Measurements from ENCODE around the gene ZNRD2.

The ZNRD2 gene

GRCh38 chr11:65528819-65529350 is 41.4 kb upstream of the ZNRD2 start:
- Histone ChIP-seq H3K27ac (ENCODE audit: low read depth, low read length) (no peak overlapping the region), H3K4me3 (ENCODE audit: low read depth in 1 of 2, low read length in 2 of 2) (no peak overlapping the region), H3K9ac (ENCODE audit: low read depth in 1 of 2, low read length in 2 of 2) (no peak overlapping the region), H3K9me3 (ENCODE audit: control insufficient read depth in 1 of 2, low read length in 2 of 2) (no peaks in the 10 kb centered on the region), H3K4me1 (ENCODE audit: control insufficient read depth in 1 of 2, insufficient read depth in 2 of 2, low read length in 2 of 2) (peaks cover 17 to 24% of the 10 kb centered on the region in 2 donors), H3K36me3 (ENCODE audit: control insufficient read depth in 1 of 2, insufficient read depth in 2 of 2, low read length in 2 of 2) (peaks cover 25 to 52% of the 10 kb centered on the region in 2 donors), H3K27me3 (ENCODE audit: control insufficient read depth in 1 of 2, insufficient read depth in 2 of 2, low read length in 2 of 2) (no peaks in the 10 kb centered on the region)

- no peaks in the 10 kb centered on the region for H3K9me3 ChIP-seq (ENCODE audit: control insufficient read depth in 1 of 2, low read length in 2 of 2)
- H3K36me3 ChIP-seq (ENCODE audit: control insufficient read depth in 1 of 2, insufficient read depth in 2 of 2, low read length in 2 of 2) = peaks cover 25 to 52% of the 10 kb centered on the region in 2 donors
- H3K9ac ChIP-seq (ENCODE audit: low read depth in 1 of 2, low read length in 2 of 2) = no peak overlapping the region
- no peaks in the 10 kb centered on the region for H3K27me3 ChIP-seq (ENCODE audit: control insufficient read depth in 1 of 2, insufficient read depth in 2 of 2, low read length in 2 of 2)
- H3K4me3 ChIP-seq (ENCODE audit: low read depth in 1 of 2, low read length in 2 of 2) = no peak overlapping the region
- no peak overlapping the region for H3K27ac ChIP-seq (ENCODE audit: low read depth, low read length)
- peaks cover 10 to 17% of the 10 kb centered on the region in 2 donors for H3K4me1 ChIP-seq (ENCODE audit: control insufficient read depth in 1 of 2, insufficient read depth in 2 of 2, low read length in 2 of 2)
These were observed 40.7 kb upstream of the ZNRD2 start for GRCh38 chr11:65529475-65530156.

- Histone ChIP-seq H3K36me3 (ENCODE audit: control insufficient read depth in 1 of 2, insufficient read depth in 2 of 2, low read length in 2 of 2) (peaks cover 25 to 55% of the 10 kb centered on the region in 2 donors), H3K4me1 (ENCODE audit: control insufficient read depth in 1 of 2, insufficient read depth in 2 of 2, low read length in 2 of 2) (peaks cover 10 to 17% of the 10 kb centered on the region in 2 donors), H3K27me3 (ENCODE audit: control insufficient read depth in 1 of 2, insufficient read depth in 2 of 2, low read length in 2 of 2) (no peaks in the 10 kb centered on the region), H3K27ac (ENCODE audit: low read depth, low read length) (no peak overlapping the region), H3K9me3 (ENCODE audit: control insufficient read depth in 1 of 2, low read length in 2 of 2) (no peaks in the 10 kb centered on the region), H3K9ac (ENCODE audit: low read depth in 1 of 2, low read length in 2 of 2) (no peak overlapping the region), H3K4me3 (ENCODE audit: low read depth in 1 of 2, low read length in 2 of 2) (no peak overlapping the region)
These were observed 40.1 kb upstream of the ZNRD2 start for GRCh38 chr11:65530157-65530496.

GRCh38 chr11:65532388-65533064 is 37.8 kb upstream of the ZNRD2 start:
- Histone ChIP-seq H3K4me3 (ENCODE audit: low read depth in 1 of 2, low read length in 2 of 2) (no peak overlapping the region), H3K36me3 (ENCODE audit: control insufficient read depth in 1 of 2, insufficient read depth in 2 of 2, low read length in 2 of 2) (peaks cover 25 to 69% of the 10 kb centered on the region in 2 donors), H3K27ac (ENCODE audit: low read depth, low read length) (no peak overlapping the region), H3K27me3 (ENCODE audit: control insufficient read depth in 1 of 2, insufficient read depth in 2 of 2, low read length in 2 of 2) (no peaks in the 10 kb centered on the region), H3K9ac (ENCODE audit: low read depth in 1 of 2, low read length in 2 of 2) (no peak overlapping the region), H3K9me3 (ENCODE audit: control insufficient read depth in 1 of 2, low read length in 2 of 2) (no peaks in the 10 kb centered on the region), H3K4me1 (ENCODE audit: control insufficient read depth in 1 of 2, insufficient read depth in 2 of 2, low read length in 2 of 2) (no peaks in the 10 kb centered on the region)

- H3K4me3 ChIP-seq (ENCODE audit: low read depth in 1 of 2, low read length in 2 of 2) = no peak overlapping the region
- H3K36me3 ChIP-seq (ENCODE audit: control insufficient read depth in 1 of 2, insufficient read depth in 2 of 2, low read length in 2 of 2) = peaks cover 28 to 67% of the 10 kb centered on the region in 2 donors
- H3K27ac ChIP-seq (ENCODE audit: low read depth, low read length) = no peak overlapping the region
These were observed 35.2 kb upstream of the ZNRD2 start for GRCh38 chr11:65535102-65535501.

GRCh38 chr11:65536412-65537295 is 33.6 kb upstream of the ZNRD2 start:
- Histone ChIP-seq H3K27ac (ENCODE audit: low read depth, low read length) (no peak overlapping the region), H3K36me3 (ENCODE audit: control insufficient read depth in 1 of 2, insufficient read depth in 2 of 2, low read length in 2 of 2) (peaks cover 14 to 51% of the 10 kb centered on the region in 2 donors)

More at GRCh38 chr11:65535102-65535501, 35.2 kb upstream of the ZNRD2 start:
- H3K27me3 ChIP-seq (ENCODE audit: control insufficient read depth in 1 of 2, insufficient read depth in 2 of 2, low read length in 2 of 2) = no peaks in the 10 kb centered on the region
- no peaks in the 10 kb centered on the region for H3K9me3 ChIP-seq (ENCODE audit: control insufficient read depth in 1 of 2, low read length in 2 of 2)
- peaks cover 0 to 5% of the 10 kb centered on the region in 2 donors for H3K4me1 ChIP-seq (ENCODE audit: control insufficient read depth in 1 of 2, insufficient read depth in 2 of 2, low read length in 2 of 2)
- H3K9ac ChIP-seq (ENCODE audit: low read depth in 1 of 2, low read length in 2 of 2) = no peak overlapping the region

GRCh38 chr11:65537296-65537597 is 33.0 kb upstream of the ZNRD2 start:
- H3K36me3 ChIP-seq (ENCODE audit: control insufficient read depth in 1 of 2, insufficient read depth in 2 of 2, low read length in 2 of 2) = peaks cover 11 to 47% of the 10 kb centered on the region in 2 donors
- peaks cover 12 to 17% of the 10 kb centered on the region in 2 donors for H3K4me1 ChIP-seq (ENCODE audit: control insufficient read depth in 1 of 2, insufficient read depth in 2 of 2, low read length in 2 of 2)
- no peaks in the 10 kb centered on the region for H3K9me3 ChIP-seq (ENCODE audit: control insufficient read depth in 1 of 2, low read length in 2 of 2)
- H3K27me3 ChIP-seq (ENCODE audit: control insufficient read depth in 1 of 2, insufficient read depth in 2 of 2, low read length in 2 of 2) = no peaks in the 10 kb centered on the region
- no peak overlapping the region for H3K4me3 ChIP-seq (ENCODE audit: low read depth in 1 of 2, low read length in 2 of 2)
- H3K27ac ChIP-seq (ENCODE audit: low read depth, low read length) = no peak overlapping the region
- H3K9ac ChIP-seq (ENCODE audit: low read depth in 1 of 2, low read length in 2 of 2) = no peak overlapping the region

More at GRCh38 chr11:65536412-65537295, 33.6 kb upstream of the ZNRD2 start:
- no peaks in the 10 kb centered on the region for H3K9me3 ChIP-seq (ENCODE audit: control insufficient read depth in 1 of 2, low read length in 2 of 2)
- H3K4me3 ChIP-seq (ENCODE audit: low read depth in 1 of 2, low read length in 2 of 2) = no peak overlapping the region
- no peak overlapping the region for H3K9ac ChIP-seq (ENCODE audit: low read depth in 1 of 2, low read length in 2 of 2)
- H3K27me3 ChIP-seq (ENCODE audit: control insufficient read depth in 1 of 2, insufficient read depth in 2 of 2, low read length in 2 of 2) = no peaks in the 10 kb centered on the region
- peaks cover 9 to 12% of the 10 kb centered on the region in 2 donors for H3K4me1 ChIP-seq (ENCODE audit: control insufficient read depth in 1 of 2, insufficient read depth in 2 of 2, low read length in 2 of 2)

- peaks cover 7 to 45% of the 10 kb centered on the region in 2 donors for H3K36me3 ChIP-seq (ENCODE audit: control insufficient read depth in 1 of 2, insufficient read depth in 2 of 2, low read length in 2 of 2)
- peaks cover 12 to 17% of the 10 kb centered on the region in 2 donors for H3K4me1 ChIP-seq (ENCODE audit: control insufficient read depth in 1 of 2, insufficient read depth in 2 of 2, low read length in 2 of 2)
- no peaks in the 10 kb centered on the region for H3K27me3 ChIP-seq (ENCODE audit: control insufficient read depth in 1 of 2, insufficient read depth in 2 of 2, low read length in 2 of 2)
- no peaks in the 10 kb centered on the region for H3K9me3 ChIP-seq (ENCODE audit: control insufficient read depth in 1 of 2, low read length in 2 of 2)
- H3K4me3 ChIP-seq (ENCODE audit: low read depth in 1 of 2, low read length in 2 of 2) = no peak overlapping the region
- H3K27ac ChIP-seq (ENCODE audit: low read depth, low read length) = no peak overlapping the region
- H3K9ac ChIP-seq (ENCODE audit: low read depth in 1 of 2, low read length in 2 of 2) = no peak overlapping the region
These were observed 32.6 kb upstream of the ZNRD2 start for GRCh38 chr11:65537620-65538231.

GRCh38 chr11:65538232-65538914 is 31.9 kb upstream of the ZNRD2 start:
- Histone ChIP-seq H3K4me3 (ENCODE audit: low read depth in 1 of 2, low read length in 2 of 2) (no peak overlapping the region), H3K9ac (ENCODE audit: low read depth in 1 of 2, low read length in 2 of 2) (no peak overlapping the region)

More at GRCh38 chr11:65538232-65538914, 31.9 kb upstream of the ZNRD2 start:
- Histone ChIP-seq H3K27me3 (ENCODE audit: control insufficient read depth in 1 of 2, insufficient read depth in 2 of 2, low read length in 2 of 2) (no peaks in the 10 kb centered on the region), H3K36me3 (ENCODE audit: control insufficient read depth in 1 of 2, insufficient read depth in 2 of 2, low read length in 2 of 2) (peaks cover 3 to 43% of the 10 kb centered on the region in 2 donors), H3K27ac (ENCODE audit: low read depth, low read length) (no peak overlapping the region), H3K9me3 (ENCODE audit: control insufficient read depth in 1 of 2, low read length in 2 of 2) (no peaks in the 10 kb centered on the region), H3K4me1 (ENCODE audit: control insufficient read depth in 1 of 2, insufficient read depth in 2 of 2, low read length in 2 of 2) (peaks cover 12 to 17% of the 10 kb centered on the region in 2 donors)

Measured in duodenal mucosa (tissue), 2 donors.